Posterior cingulate gyrus (tissue), 11 donors: ENCODE measurements around the gene KDSR.
A peak's percentile ranks its signal among the peaks of the same experiment; 100 is the strongest.

ENCODE experiments used
- DNase-seq, 10 donors: peaks; one replicate each; pipeline versions ENCODE4 v3.0.0 to v3.0.0-alpha.2; 2020 to 2021; ENCODE audit warnings: mixed read lengths in 3 of 10
- intact Hi-C: fragments of 100-400 bp; cut with DNase I; formaldehyde crosslinking; loops from one replicate; pipeline ENCODE4 v1.15.1; 2023

Gene KDSR

GRCh38 chr18:63311118-63312018, 55.6 kb downstream of the KDSR start:
- intact Hi-C loops, result no loop called here
- DNase-seq, result no peak

DNA sequence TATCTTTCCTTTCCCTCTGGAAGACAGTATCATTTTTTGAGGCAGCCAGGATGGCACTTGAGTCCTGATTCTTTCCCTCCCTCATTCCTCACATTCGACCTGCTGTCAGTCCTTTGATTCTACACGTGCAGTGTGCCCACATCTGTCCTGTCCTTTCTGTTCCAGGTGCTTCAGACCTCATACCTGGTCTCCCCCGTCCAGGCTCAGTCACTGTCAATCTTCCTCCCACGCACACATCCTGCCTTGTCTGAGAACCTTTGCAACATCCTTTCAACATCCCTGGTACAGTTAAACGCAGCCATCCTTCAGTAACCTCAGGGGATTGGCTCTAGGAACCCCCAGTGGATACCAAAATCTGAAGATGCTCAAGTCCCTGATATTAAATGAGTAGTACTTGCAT, 57.6 kb downstream of the KDSR start:
- DNase-seq, result no peak
- intact Hi-C loops, result no loop called here

DNA sequence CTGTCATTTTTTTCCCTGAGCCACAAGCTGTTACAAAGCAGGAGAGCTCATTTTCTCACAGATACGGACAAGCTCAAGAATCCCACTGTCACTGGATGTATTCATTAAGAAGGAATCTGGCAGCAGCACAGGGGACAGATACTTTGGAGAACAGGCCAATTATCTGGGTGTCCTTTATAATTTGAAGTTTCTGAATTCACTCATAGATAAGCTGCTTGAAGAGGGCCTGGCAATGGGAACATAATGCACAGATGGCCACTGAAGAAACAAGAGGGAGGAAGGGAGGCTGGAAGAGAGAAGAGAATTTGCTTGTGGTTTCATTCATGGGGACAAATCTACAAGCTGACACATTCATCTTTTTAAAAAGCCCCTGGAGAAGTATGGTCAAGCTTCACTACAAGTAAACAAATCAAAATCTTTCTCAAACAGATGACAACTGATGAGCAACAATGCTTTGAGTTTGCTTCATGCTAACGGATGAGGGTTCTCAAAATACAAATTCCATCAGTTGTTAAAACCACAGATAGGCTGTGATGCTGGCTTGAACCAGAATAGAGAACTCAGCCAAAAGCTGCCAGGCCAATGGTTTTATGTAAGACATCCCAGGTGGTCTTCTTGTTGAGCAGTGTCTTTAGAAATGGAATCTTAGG, 59.3 kb downstream of the KDSR start:
- no peak for DNase-seq
- intact Hi-C loops, result no loop called here

GRCh38 chr18:63306819-63307550, 60.0 kb downstream of the KDSR start:
- intact Hi-C loops, result no loop called here
- no peak for DNase-seq

DNA sequence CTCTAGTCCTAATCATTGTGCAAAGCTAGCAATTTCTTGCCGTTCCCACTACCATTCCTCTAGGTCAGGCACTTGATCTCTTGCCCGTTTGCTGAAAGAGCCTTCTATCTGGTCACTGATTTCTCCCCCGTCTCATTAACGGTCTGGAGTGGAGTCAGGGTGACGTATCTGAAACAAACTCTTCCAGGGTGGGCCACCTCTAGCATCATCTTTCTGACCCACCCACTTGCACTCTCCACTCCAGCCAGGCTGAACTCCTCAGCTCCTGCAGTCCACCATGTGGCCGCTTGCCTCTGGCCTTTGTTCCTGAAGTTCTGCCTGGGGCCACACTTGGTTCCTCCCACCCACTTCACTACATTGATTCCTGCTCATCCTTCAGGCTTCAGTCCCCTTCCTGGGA, 60.8 kb downstream of the KDSR start:
- no peak for DNase-seq

DNA sequence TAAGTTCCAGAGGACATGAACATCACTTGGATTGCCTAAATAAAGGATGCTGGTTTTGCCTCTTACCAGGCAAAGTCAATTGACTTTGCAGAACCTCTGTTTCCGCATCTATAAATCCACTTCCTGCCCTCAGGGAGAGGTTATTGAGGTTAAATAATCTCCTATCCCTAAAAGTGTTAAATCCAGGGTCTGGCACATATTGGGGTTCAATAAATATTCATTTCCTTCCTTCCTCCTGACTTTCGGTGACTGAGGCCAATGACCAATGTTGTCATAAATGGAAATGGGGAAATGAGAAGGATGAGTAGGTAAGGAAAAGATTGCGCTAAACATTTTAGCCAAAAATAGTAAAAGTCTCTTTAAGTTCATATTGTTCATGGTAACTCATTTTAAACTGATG, 63.5 kb downstream of the KDSR start:
- DNase-seq, result no peak
- intact Hi-C loops, result no loop called here

More for the DNA sequence above, 60.8 kb downstream of the KDSR start:
- intact Hi-C loops, result no loop called here

GRCh38 chr18:63302636-63303405, 64.2 kb downstream of the KDSR start:
- intact Hi-C loops, result no loop called here
- no peak for DNase-seq

- intact Hi-C loops, result no loop called here
- DNase-seq, result no peak
These were observed 64.8 kb downstream of the KDSR start for GRCh38 chr18:63302220-63302619.

GRCh38 chr18:63301434-63301833, 65.6 kb downstream of the KDSR start:
- DNase-seq, result no peak
- intact Hi-C loops, result no loop called here

DNA sequence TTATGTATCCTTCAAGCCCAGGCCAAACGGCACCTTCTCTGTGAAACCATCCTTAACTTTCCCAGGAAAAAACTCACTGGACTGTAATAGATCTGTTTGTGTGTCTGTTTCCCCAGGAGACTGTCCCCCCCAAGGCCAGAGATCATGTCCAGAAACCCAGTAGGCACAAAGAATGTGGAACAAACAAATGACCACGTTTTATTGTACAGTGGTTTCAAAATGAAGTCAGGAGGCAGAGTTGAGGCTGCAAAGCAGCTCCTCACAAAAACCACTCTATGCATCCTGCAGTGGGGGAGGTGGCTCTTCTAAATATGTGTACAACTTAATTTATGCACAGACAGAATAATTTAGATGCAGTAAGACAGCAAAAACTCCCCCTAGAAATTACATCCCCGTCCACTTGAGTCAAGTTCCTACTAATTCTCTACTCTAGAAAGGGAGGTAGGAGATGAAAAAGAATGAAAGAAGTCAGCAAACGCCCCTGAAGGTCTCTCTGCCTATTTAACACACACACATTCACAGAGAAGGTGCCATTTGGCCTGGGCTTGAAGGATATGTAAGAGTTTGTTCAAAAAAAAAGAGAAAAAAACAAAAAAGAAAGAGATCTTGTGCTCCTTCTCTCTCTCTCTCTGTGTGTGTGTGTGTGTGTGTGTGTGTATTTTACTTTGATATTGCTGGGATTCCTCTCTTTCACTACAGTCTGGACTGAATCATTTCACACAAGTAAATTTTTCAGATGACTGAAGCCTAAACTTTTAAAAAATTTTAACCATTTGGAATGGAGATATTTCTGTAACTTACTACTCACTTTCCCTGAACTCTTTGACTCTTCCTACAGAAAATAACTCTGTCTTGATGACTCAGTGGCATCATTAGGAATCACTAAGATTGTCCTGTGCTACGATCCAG, 66.9 kb downstream of the KDSR start:
- intact Hi-C loops, result no loop called here
- no peak for DNase-seq

GRCh38 chr18:63298400-63299365, 68.3 kb downstream of the KDSR start:
- DNase-seq, result no peak

DNA sequence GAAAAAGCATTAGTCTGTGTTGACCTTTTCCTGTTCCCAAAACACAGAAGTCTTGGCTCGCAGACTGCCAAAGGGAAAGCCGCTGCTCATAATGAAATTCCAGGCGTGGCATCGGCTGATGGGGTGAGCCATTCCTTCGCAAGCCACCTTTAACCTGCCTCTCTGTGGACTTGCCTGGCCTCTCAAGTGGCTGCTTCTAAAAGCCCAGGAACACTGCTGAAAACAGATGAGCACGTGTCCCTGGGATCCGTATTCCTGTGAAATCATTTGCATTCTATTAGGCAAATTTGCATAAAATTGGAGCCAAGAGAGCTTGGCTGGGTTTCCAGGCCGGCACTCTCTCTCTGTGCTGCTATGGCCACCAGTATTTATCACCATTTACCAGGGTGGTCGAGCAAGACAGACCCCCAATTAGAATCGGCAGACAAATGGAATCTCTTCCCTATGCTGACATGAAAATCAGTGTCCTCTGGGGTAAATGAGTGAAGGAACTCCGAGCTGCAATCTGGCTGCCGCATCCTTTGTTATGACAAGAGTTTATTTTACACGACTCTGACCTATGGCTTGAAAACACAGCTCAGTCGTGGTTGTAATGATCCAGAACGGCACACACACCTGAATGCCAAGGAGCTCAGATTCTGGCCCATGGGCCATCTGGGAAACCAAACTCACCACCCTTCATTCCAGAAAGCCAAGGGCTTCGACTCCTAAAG, 69.2 kb downstream of the KDSR start:
- DNase-seq, result peak in 2 of 10 donors; percentile 48 to 68
- intact Hi-C loops, result no loop called here

More at GRCh38 chr18:63298400-63299365, 68.3 kb downstream of the KDSR start:
- intact Hi-C loops, result no loop called here

- peak in 3 of 10 donors; percentile 23 to 80 (median 38) for DNase-seq
- intact Hi-C loops, result no loop called here
These were observed 73.1 kb downstream of the KDSR start for GRCh38 chr18:63293935-63294334.

DNA sequence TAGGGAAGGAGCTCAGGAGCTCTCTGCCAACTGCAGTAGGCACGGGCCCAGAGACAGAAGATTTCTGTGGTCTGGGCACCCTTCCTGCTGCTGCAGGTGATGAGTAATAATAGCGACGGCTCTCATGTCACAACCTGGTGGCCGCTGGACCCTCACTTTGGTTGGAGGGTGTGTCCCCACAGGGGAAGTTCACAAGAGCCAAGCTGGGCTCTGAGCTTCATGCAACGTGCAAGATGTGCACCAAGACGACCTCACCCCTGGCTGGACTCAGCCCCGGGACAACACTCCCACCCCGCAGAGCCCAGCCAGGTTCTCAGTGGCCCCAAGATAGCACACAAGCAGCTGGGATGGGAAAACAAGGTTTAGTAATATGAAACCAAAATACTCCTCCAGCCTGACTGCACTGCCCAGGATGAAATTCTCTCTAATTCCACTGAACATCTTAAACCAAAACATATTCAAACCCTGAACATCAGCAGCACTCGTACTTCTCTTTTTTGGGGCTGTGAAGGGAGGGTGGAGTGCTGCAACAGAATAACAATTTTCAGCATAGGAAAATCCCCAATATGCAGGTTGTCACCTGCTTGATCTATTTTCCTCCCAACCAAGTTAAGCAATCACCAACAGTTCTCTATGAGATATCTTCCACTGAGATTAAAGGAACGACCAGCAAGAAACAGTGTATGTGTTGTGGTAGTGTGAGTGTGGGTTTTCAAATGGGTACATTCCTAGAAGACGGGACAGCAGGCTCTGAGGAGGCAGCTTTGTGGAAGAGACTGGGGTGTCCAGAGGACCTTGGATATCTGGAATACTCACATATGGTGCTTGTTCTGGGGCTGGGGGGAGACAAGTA, 73.9 kb downstream of the KDSR start:
- intact Hi-C loops, result no loop called here
- peak in 1 of 10 donors; percentile 63 for DNase-seq

GRCh38 chr18:63291278-63291677, 75.7 kb downstream of the KDSR start:
- intact Hi-C loops, result no loop called here

DNA sequence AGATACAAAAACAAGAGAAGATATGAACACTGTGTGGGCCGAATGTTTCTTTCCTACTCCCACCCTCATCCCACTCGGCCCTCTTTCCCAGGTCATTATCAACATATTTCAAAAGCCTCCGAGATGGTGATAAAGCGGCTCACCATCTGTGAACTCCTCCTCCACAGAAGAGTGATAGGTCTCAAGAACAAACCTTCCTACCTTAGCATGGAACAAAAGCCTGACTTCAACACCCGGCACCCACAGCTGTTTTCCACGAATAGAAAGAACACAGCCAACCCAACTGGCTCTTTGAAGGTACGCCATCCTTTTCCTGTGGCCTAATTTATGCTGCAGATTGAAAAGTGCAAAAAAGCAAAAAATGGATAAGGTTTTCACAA, 76.2 kb downstream of the KDSR start:
- peak in 1 of 10 donors; percentile 14 for DNase-seq
- intact Hi-C loops, result no loop called here

More at GRCh38 chr18:63291278-63291677, 75.7 kb downstream of the KDSR start:
- DNase-seq, result no peak
